ENCODE data around the gene DUSP8.
"Not testable (repeated sequence)": the region's sequence is repeated elsewhere in the genome, so short reads cannot be mapped to it uniquely, and the experiment has no call there.

Gene DUSP8

GRCh38 chr11:1572197-1573076 is at the start of gene DUSP8:
TSS of gene DUSP8 (minus strand) at chr11:1572271. CDS start at chr11:1565826, 6,445 bp downstream.
- DNase-seq (ENCODE audit: extremely low spot score, insufficient read length, low read depth) (peak; percentile 81), FAIRE-seq (no peak)

GRCh38 chr11:1619449-1619848 is 47.4 kb upstream of the DUSP8 start:
- no peak for DNase-seq (ENCODE audit: extremely low spot score, insufficient read length, low read depth)
- no peak for FAIRE-seq

- no peak for DNase-seq (ENCODE audit: extremely low spot score, insufficient read length, low read depth)
- no peak for FAIRE-seq
Measured at GRCh38 chr11:1618231-1618630, 46.2 kb upstream of the DUSP8 start.

- FAIRE-seq (no peak), DNase-seq (ENCODE audit: extremely low spot score, insufficient read length, low read depth) (no peak)
Measured at GRCh38 chr11:1608363-1608762, 36.3 kb upstream of the DUSP8 start, which contains the start of gene KRTAP5-3. TSS of gene KRTAP5-3 (minus strand) at chr11:1608463. CDS start at chr11:1608385, 78 bp downstream.

- not testable (repeated sequence) for FAIRE-seq; DNase-seq (ENCODE audit: extremely low spot score, insufficient read length, low read depth)
Measured at GRCh38 chr11:1607901-1608300, 35.8 kb upstream of the DUSP8 start.

- DNase-seq (ENCODE audit: extremely low spot score, insufficient read length, low read depth); FAIRE-seq: not testable (repeated sequence)
Measured at GRCh38 chr11:1607156-1607845, 35.2 kb upstream of the DUSP8 start.

- DNase-seq (ENCODE audit: extremely low spot score, insufficient read length, low read depth) (peak; percentile 72), FAIRE-seq (peak; percentile 91)
Measured at GRCh38 chr11:1605923-1606322, 33.9 kb upstream of the DUSP8 start.

GRCh38 chr11:1604711-1605110 is 32.6 kb upstream of the DUSP8 start:
- DNase-seq (ENCODE audit: extremely low spot score, insufficient read length, low read depth) (no peak), FAIRE-seq (no peak)

- DNase-seq (ENCODE audit: extremely low spot score, insufficient read length, low read depth) (no peak), FAIRE-seq (no peak)
Measured at GRCh38 chr11:1604181-1604580, 32.1 kb upstream of the DUSP8 start.

GRCh38 chr11:1603629-1604028 is 31.6 kb upstream of the DUSP8 start:
- DNase-seq (ENCODE audit: extremely low spot score, insufficient read length, low read depth), result no peak
- FAIRE-seq, result peak; percentile 21

- FAIRE-seq, result peak; percentile 67
- DNase-seq (ENCODE audit: extremely low spot score, insufficient read length, low read depth), result not testable (repeated sequence)
Measured at GRCh38 chr11:1601663-1602062, 29.6 kb upstream of the DUSP8 start.

GRCh38 chr11:1600626-1601025 is 28.6 kb upstream of the DUSP8 start:
- FAIRE-seq, result no peak
- DNase-seq (ENCODE audit: extremely low spot score, insufficient read length, low read depth), result no peak

- DNase-seq (ENCODE audit: extremely low spot score, insufficient read length, low read depth) (no peak), FAIRE-seq (no peak)
Measured at GRCh38 chr11:1598816-1599215, 26.7 kb upstream of the DUSP8 start.

- FAIRE-seq; DNase-seq (ENCODE audit: extremely low spot score, insufficient read length, low read depth): not testable (repeated sequence)
Measured at GRCh38 chr11:1598406-1598805, 26.3 kb upstream of the DUSP8 start.

GRCh38 chr11:1597994-1598380 is 25.9 kb upstream of the DUSP8 start, which contains the start of gene KRTAP5-2:
TSS of gene KRTAP5-2 (minus strand) at chr11:1598294. CDS start at chr11:1598250, 44 bp downstream.
- no peak for DNase-seq (ENCODE audit: extremely low spot score, insufficient read length, low read depth)
- no peak for FAIRE-seq

GRCh38 chr11:1597331-1597993 is 25.4 kb upstream of the DUSP8 start:
- DNase-seq (ENCODE audit: extremely low spot score, insufficient read length, low read depth) (no peak), FAIRE-seq (no peak)

- FAIRE-seq; DNase-seq (ENCODE audit: extremely low spot score, insufficient read length, low read depth): not testable (repeated sequence)
Measured at GRCh38 chr11:1596576-1597121, 24.6 kb upstream of the DUSP8 start.

- not testable (repeated sequence) for FAIRE-seq; DNase-seq (ENCODE audit: extremely low spot score, insufficient read length, low read depth)
Measured at GRCh38 chr11:1595994-1596575, 24.0 kb upstream of the DUSP8 start.

- no peak for FAIRE-seq
- DNase-seq (ENCODE audit: extremely low spot score, insufficient read length, low read depth), result no peak
Measured at GRCh38 chr11:1592628-1593027, 20.6 kb upstream of the DUSP8 start.

- FAIRE-seq, result no peak
Measured at GRCh38 chr11:1589996-1590395, 17.9 kb upstream of the DUSP8 start.

More at GRCh38 chr11:1589996-1590395, 17.9 kb upstream of the DUSP8 start:
- no peak for DNase-seq (ENCODE audit: extremely low spot score, insufficient read length, low read depth)
